Suprapubic skin (tissue), 3 donors: ENCODE data around the gene HIRIP3.

Experiments used
- CTCF ChIP-seq, 2 donors: fragments of 200-600 bp in 1 of 2; fragments of 450-650 bp in 1 of 2; sonication (generic) in 1 of 2; IDR thresholded peaks; one replicate each; pipeline ENCODE4 v1.5.1; 2016 to 2019; ENCODE audit warnings: antibody characterized with exemption in 2 of 2, mild to moderate bottlenecking in 1 of 2, moderate library complexity in 1 of 2
- EP300 ChIP-seq: sonication (generic); formaldehyde crosslinking; IDR thresholded peaks from one replicate; pipeline ENCODE4 v1.6.1; 2017; ENCODE audit warnings: antibody characterized with exemption
- POLR2A ChIP-seq, 2 donors: fragments of 450-650 bp; IDR thresholded peaks; one replicate each; pipeline ENCODE4 v1.6.1; 2017; ENCODE audit warnings: antibody characterized with exemption in 2 of 2, mild to moderate bottlenecking in 2 of 2, moderate library complexity in 2 of 2

DNA sequence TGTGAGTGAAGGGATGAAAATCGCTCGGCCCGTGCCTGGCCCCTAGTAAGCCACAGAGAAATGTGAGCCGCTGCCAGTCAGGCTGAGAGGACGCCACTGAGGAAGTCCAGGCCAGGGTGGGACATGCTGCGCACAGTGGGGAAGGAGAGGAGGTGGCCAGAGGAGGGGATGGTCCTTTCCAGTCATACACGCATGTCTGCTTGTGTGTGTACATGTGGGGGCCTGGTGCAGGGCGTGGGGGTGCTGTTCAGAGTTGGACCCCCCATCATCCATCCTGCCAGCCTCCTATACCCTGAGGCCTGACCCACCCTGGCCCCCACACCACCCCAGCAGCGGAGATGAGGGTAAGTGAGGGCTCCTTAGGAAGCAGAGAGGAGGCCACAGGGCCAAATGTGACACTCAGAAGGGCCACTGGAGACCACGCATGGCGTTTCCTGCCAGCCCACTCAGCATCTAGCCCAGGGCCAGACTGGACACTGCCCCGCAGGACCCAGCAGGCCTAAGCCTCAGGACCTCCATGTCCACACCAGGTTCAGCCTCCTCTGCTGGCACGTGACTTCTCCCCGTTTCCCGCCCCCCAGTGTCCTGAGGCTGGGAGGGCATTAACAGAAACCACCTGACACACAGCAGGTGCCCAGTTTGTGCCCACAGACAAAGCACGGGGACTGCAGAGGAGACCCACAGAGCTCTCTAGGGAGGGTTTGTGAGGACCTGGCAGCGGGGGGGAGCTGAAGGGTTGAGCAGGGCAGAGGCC lies 8.4 kb upstream of the HIRIP3 start:
- TF ChIP-seq EP300 = no peak
- no peak for TF ChIP-seq CTCF (IDR thresholded peaks at IDR 0.05)
- TF ChIP-seq POLR2A (IDR thresholded peaks at IDR 0.05) = no peak
